ENCODE results near the gene PKNOX2. TPM values are rescaled to one million over a fixed set of nuclear protein-coding genes. Genes with fewer than 3 reads are reported as not detected.

PKNOX2 gene
- total and polyA plus RNA-seq, 2 of the 8 experiments (the other 6 are each of a cell fraction or from before 2014, with no cell fraction given), result 2.0 TPM

DNA sequence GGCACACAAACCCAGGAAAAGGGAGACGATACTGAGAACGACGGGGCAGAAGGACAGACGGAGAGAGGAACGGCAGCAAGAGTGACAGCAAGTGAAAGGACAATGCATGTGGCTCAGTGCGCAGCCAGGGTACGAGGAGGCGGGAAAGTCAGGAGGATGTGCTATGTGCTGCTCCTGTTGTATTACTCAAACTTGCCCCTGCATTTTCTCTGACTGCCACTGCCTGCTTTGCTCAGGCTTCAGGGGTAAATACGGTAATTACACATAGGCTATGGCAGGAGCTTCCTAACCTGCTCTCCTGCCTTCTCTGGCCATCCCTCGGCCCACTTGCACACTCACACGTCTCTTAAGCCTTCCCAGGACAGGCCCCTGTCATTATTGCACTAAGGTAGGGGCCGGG is 236.7 kb downstream of the PKNOX2 start:
- ChIA-PET CTCF (ENCODE audit: partially characterized antibody) (interaction anchor here (1.0 to 8.2 kb wide), 9 partner anchors 16 to 326 kb away, joined by 3 to 223 read pairs (median 5); no protein-coding TSS in a partner anchor), POLR2A (ENCODE audit: partially characterized antibody) (no interaction called here)
- Histone ChIP-seq H4K8ac (ENCODE audit: extremely low read depth, insufficient read depth, low read length) (0 out of 2 replicates have a peak overlapping the region, but pooled peaks have one; percentile 4), H3K4me2 (ENCODE audit: insufficient read depth in 1 of 2, low read depth in 2 of 2, low read length in 2 of 2) (peak overlapping the region in 1 of 2 experiments; percentile 20; a peak in 2 of 4 replicates), H3K56ac (replicated peaks; ENCODE audit: insufficient read length, low read depth, low read length) (no peak overlapping the region), H3K36me3 (ENCODE audit: control insufficient read depth in 2 of 4, insufficient read depth in 4 of 4, low read length in 3 of 4) (no peaks in the 10 kb centered on the region), H2BK20ac (ENCODE audit: low read length) (peak overlapping the region; percentile 83), H3K4me3 (ENCODE audit: extremely low read depth in 1 of 4, insufficient read depth in 2 of 4, low read depth in 3 of 4, low read length in 4 of 4) (no peak overlapping the region), H3K79me1 (ENCODE audit: low read depth, low read length) (no peaks in the 10 kb centered on the region), H3K4me1 (replicated peaks in 1 of 4; ENCODE audit: control insufficient read depth in 3 of 4, insufficient read depth in 4 of 4, low read length in 3 of 4) (peaks cover 12 to 29% (median 17%) of the 10 kb centered on the region in 4 experiments), H2AK5ac (ENCODE audit: low read depth, low read length) (peak overlapping the region; percentile 20; the same call in 1 of the 2 replicates), H4K5ac (ENCODE audit: insufficient read length, low read depth, low read length) (no peak overlapping the region), H4K20me1 (replicated peaks in 1 of 2; ENCODE audit: control insufficient read depth in 1 of 2, insufficient read depth in 2 of 2, low read length in 2 of 2) (no peaks in the 10 kb centered on the region), H3K4ac (replicated peaks; ENCODE audit: insufficient read length, low read depth, low read length) (no peak overlapping the region), H2AFZ (ENCODE audit: low read length) (no peak overlapping the region; the same call in 1 of the 2 replicates), H3K18ac (ENCODE audit: extremely low read depth, low read length) (peak overlapping the region; percentile 95), H2BK5ac (ENCODE audit: low read depth, low read length) (peak overlapping the region; percentile 26; the same call in 1 of the 2 replicates), H3K23ac (ENCODE audit: insufficient read length) (no peak overlapping the region), H2BK15ac (ENCODE audit: low read length) (peak overlapping the region; percentile 33; the same call in 1 of the 2 replicates), H3K27me3 (replicated peaks in 1 of 4; ENCODE audit: control insufficient read depth in 3 of 4, extremely low read depth in 1 of 4, insufficient read depth in 3 of 4, low read length in 3 of 4) (peaks cover 0 to 4% (median under 1%) of the 10 kb centered on the region in 4 experiments; a peak in 3 of 7 replicates), H3K14ac (ENCODE audit: insufficient read length) (no peak overlapping the region), H2BK12ac (ENCODE audit: low read depth, low read length) (peak overlapping the region; percentile 69; the same call in 1 of the 2 replicates), H3K27ac (ENCODE audit: low read depth, low read length) (no peak overlapping the region), H3K9ac (replicated peaks in 1 of 4; ENCODE audit: extremely low read depth in 1 of 4, low read depth in 3 of 4, low read length in 3 of 4) (no peak overlapping the region), H3K23me2 (ENCODE audit: low read depth, low read length) (no peaks in the 10 kb centered on the region), H3K79me2 (ENCODE audit: control insufficient read depth in 1 of 2, insufficient read depth in 2 of 2, low read length in 2 of 2) (no peaks in the 10 kb centered on the region), H4K91ac (replicated peaks; ENCODE audit: insufficient read length, low read length) (peak overlapping the region; percentile 5), H3K9me3 (ENCODE audit: insufficient read depth in 2 of 2, low read depth in 1 of 2, low read length in 1 of 2) (no peaks in the 10 kb centered on the region), H2BK120ac (replicated peaks; ENCODE audit: low read depth, low read length) (no peak overlapping the region)
- 86% methylated on average over 12 of the region's 12 CpGs; no CpG with 5 or more reads in 1 of the 2 experiments for WGBS, 2 experiments (ENCODE audit: extremely low coverage in 1 of 2, insufficient coverage in 1 of 2, insufficient read length in 1 of 2, insufficient replicate concordance in 2 of 2, low coverage in 1 of 2, low lambda C conversion rate in 2 of 2, missing lambda C conversion rate in 1 of 2)
- DNase-seq (ENCODE audit: low read depth in 1 of 2, low spot score in 2 of 2) (no peak), FAIRE-seq (no peak)

Data from H1 (cell line).